SU-DHL-6 (cell line): Measurements from ENCODE around the gene UBTF.

Source experiments
- H2AFZ ChIP-seq: fragments of 200-600 bp; sonication (generic); 2 replicates; pipeline ENCODE4 v1.6.1; 2014; ENCODE audit warnings: low read depth, mild to moderate bottlenecking, moderate library complexity, mixed read lengths, antibody characterized with exemption, low read length; ENCODE audit not compliant: severe bottlenecking
- H3F3A ChIP-seq: fragments of 200-600 bp; shearing (Covaris generic); 2 replicates; pipeline ENCODE4 v1.6.0; 2016; ENCODE audit warnings: antibody characterized with exemption, mild to moderate bottlenecking; ENCODE audit not compliant: insufficient read depth
- H3K27ac ChIP-seq: fragments of 200-600 bp; sonication (generic); 2 replicates; pipeline ENCODE4 v1.5.1; 2016; ENCODE audit warnings: low read depth, mild to moderate bottlenecking, low read length, moderate library complexity, mixed read lengths
- H3K27me3 ChIP-seq: fragments of 200-600 bp; sonication (generic), shearing (Covaris generic); 2 replicates; pipeline ENCODE4 v1.6.0; 2014; ENCODE audit warnings: mild to moderate bottlenecking, low read length
- H3K36me3 ChIP-seq: fragments of 200-600 bp; sonication (generic); 2 replicates; pipeline ENCODE4 v1.6.1; 2014; ENCODE audit warnings: mild to moderate bottlenecking, low read length, mixed read lengths
- H3K4me2 ChIP-seq: fragments of 300-600, 200-600 bp; shearing (Covaris generic), sonication (generic); 2 replicates; pipeline ENCODE4 v1.6.0; 2014; ENCODE audit warnings: low read length, low read depth, mild to moderate bottlenecking; ENCODE audit not compliant: poor library complexity, severe bottlenecking
- H3K4me3 ChIP-seq: fragments of 200-600 bp; sonication (generic); 2 replicates; pipeline ENCODE4 v1.5.1; 2014; ENCODE audit warnings: antibody characterized with exemption, low read length, mild to moderate bottlenecking, mixed read lengths; ENCODE audit not compliant: insufficient read depth, poor library complexity, severe bottlenecking
- H3K79me2 ChIP-seq: fragments of 200-600 bp; sonication (generic); 2 replicates; pipeline ENCODE4 v1.6.1; 2014; ENCODE audit warnings: mild to moderate bottlenecking, low read length, moderate library complexity; ENCODE audit not compliant: insufficient read depth
- H3K9ac ChIP-seq: fragments of 200-600 bp; sonication (generic); 2 replicates; pipeline ENCODE4 v1.7.0; 2014; ENCODE audit warnings: mild to moderate bottlenecking, low read length
- H3K9me2 ChIP-seq: fragments of 200-600 bp; sonication (generic); replicated peaks from 2 replicates; pipeline ENCODE4 v1.6.1; 2014; ENCODE audit warnings: low read length; ENCODE audit not compliant: insufficient read depth
- H3K9me3 ChIP-seq: fragments of 200-600 bp; sonication (generic); 2 replicates; pipeline ENCODE4 v1.6.1; 2014; ENCODE audit warnings: low read length, mixed read lengths; ENCODE audit not compliant: insufficient read depth
- H4K20me1 ChIP-seq: fragments of 200-600 bp; sonication (generic); 2 replicates; pipeline ENCODE4 v1.6.1; 2014; ENCODE audit warnings: low read depth, mild to moderate bottlenecking, antibody characterized with exemption, low read length, moderate library complexity, mixed read lengths
- EZH2phosphoT487 ChIP-seq: fragments of 200-600 bp; sonication (generic), shearing (Covaris generic); conservative IDR thresholded peaks from 2 replicates; pipeline ENCODE4 v1.6.1; 2018; ENCODE audit warnings: mild to moderate bottlenecking, antibody characterized with exemption, low read length, moderate library complexity, mixed read lengths
- TF ChIP-seq, protein P1 (sequence below): fragments of 200-600 bp; sonication (generic); IDR thresholded peaks from one replicate; pipeline ENCODE4 v1.5.1; 2017; ENCODE audit warnings: antibody characterized with exemption, mild to moderate bottlenecking, low read length, moderate library complexity; ENCODE audit not compliant: insufficient read depth, poor library complexity, severe bottlenecking

UBTF gene

GRCh38 chr17:44186307-44187130 lies 33.0 kb downstream of the UBTF start, which contains the start of gene TMUB2:
Gene TMUB2 (plus strand): TSS chr17:44186972. CDS start chr17:44187709, 737 bp downstream.
- Histone ChIP-seq H3K4me2 (peak within 1 kb of the TSS; percentile 99), H3K4me3 (peak within 1 kb of the TSS; percentile 100), H3K9ac (peak within 1 kb of the TSS; percentile 81), H3K79me2 (peaks cover 61% of the 10 kb centered on the region), H3K27ac (peak within 1 kb of the TSS; percentile 83), H3K36me3 (0 out of 2 replicates have a peak, but pooled peaks cover 2% of the 10 kb centered on the region), H3K9me3 (no peaks in the 10 kb centered on the region), H3K9me2 (no peaks in the 10 kb centered on the region), H3F3A (0 out of 2 replicates have a peak, but pooled peaks cover 3% of the 10 kb centered on the region), H4K20me1 (peaks cover 4% of the 10 kb centered on the region; the same call in 1 of the 2 replicates), H2AFZ (peak within 1 kb of the TSS; percentile 81), H3K27me3 (no peaks in the 10 kb centered on the region)
- TF ChIP-seq, protein P1, sequence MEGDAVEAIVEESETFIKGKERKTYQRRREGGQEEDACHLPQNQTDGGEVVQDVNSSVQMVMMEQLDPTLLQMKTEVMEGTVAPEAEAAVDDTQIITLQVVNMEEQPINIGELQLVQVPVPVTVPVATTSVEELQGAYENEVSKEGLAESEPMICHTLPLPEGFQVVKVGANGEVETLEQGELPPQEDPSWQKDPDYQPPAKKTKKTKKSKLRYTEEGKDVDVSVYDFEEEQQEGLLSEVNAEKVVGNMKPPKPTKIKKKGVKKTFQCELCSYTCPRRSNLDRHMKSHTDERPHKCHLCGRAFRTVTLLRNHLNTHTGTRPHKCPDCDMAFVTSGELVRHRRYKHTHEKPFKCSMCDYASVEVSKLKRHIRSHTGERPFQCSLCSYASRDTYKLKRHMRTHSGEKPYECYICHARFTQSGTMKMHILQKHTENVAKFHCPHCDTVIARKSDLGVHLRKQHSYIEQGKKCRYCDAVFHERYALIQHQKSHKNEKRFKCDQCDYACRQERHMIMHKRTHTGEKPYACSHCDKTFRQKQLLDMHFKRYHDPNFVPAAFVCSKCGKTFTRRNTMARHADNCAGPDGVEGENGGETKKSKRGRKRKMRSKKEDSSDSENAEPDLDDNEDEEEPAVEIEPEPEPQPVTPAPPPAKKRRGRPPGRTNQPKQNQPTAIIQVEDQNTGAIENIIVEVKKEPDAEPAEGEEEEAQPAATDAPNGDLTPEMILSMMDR, result no peak

DNA sequence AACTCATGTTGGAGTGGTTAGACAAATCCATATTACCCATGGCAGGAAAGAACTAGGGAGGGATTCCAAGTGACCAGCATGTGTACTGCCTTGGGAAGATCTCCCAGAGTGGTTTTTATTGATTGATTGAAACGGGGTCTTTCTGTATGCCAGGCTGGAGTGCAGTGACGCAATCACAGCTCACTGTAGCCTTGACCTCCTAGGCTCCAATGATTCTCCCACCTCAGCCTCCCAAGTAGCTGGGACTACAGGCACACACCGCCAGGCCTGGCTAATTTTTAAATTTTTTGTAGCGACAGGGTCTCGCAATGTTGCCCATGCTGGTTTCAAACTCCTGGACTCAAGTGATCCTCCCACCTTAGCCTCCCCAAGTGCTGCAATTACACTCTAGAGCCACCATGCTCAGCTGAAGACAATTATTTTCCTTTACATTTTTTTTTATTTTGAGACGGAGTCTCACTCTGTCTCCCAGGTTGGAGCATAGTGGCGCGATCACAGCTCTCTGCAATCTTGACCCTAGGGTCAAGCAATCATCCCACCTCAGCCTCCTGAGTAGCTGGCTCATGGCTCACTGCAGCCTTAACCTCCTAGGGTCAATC lies 35.2 kb downstream of the UBTF start:
- H3K36me3 ChIP-seq, result 0 out of 2 replicates have a peak, but pooled peaks cover 2% of the 10 kb centered on the region
- H3K9me2 ChIP-seq, result no peaks in the 10 kb centered on the region
- no peak overlapping the region for H3K9ac ChIP-seq
- H3K79me2 ChIP-seq, result peaks cover 62% of the 10 kb centered on the region
- H2AFZ ChIP-seq, result no peak overlapping the region
- H3K9me3 ChIP-seq, result no peaks in the 10 kb centered on the region
- no peaks in the 10 kb centered on the region for H3K27me3 ChIP-seq
- H3F3A ChIP-seq, result 0 out of 2 replicates have a peak, but pooled peaks cover 3% of the 10 kb centered on the region
- TF ChIP-seq, protein P1, result no peak
- TF ChIP-seq EZH2phosphoT487, result no peak
- H3K4me2 ChIP-seq, result peak overlapping the region; percentile 99
- peaks cover 4% of the 10 kb centered on the region; the same call in 1 of the 2 replicates for H4K20me1 ChIP-seq
- no peak overlapping the region for H3K4me3 ChIP-seq
- no peak overlapping the region for H3K27ac ChIP-seq

DNA sequence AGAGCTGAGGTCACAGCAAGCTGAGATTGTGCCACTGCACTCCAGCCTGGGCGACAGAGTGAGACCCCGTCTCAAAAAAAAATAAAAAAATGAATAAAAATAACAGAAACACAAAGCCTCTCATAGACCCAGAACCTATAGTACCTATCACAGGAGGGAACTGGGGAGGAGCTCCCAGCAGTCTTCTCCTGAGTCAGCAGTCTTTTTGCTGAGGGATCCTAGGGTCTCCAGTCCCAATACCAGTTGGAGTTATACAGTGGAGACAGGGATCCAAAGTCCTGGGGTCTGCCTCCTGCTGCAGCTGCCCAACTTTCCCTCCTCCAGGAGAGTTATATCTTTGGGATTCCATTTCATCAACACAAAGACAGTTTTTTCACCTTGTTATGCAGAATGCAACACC lies 36.5 kb downstream of the UBTF start:
- Histone ChIP-seq H2AFZ (no peak overlapping the region), H3K9me3 (no peaks in the 10 kb centered on the region), H3K27me3 (no peaks in the 10 kb centered on the region), H3K4me2 (no peak overlapping the region), H4K20me1 (peaks cover 4% of the 10 kb centered on the region; the same call in 1 of the 2 replicates), H3K9ac (no peak overlapping the region), H3K4me3 (no peak overlapping the region), H3K36me3 (0 out of 2 replicates have a peak, but pooled peaks cover 2% of the 10 kb centered on the region), H3K9me2 (no peaks in the 10 kb centered on the region), H3K79me2 (peaks cover 57% of the 10 kb centered on the region), H3K27ac (no peak overlapping the region), H3F3A (0 out of 2 replicates have a peak, but pooled peaks cover 3% of the 10 kb centered on the region)
- no peak for TF ChIP-seq EZH2phosphoT487
- TF ChIP-seq, protein P1, result no peak
